Measurements from ENCODE around the gene CACNA2D1.

Gene CACNA2D1

DNA sequence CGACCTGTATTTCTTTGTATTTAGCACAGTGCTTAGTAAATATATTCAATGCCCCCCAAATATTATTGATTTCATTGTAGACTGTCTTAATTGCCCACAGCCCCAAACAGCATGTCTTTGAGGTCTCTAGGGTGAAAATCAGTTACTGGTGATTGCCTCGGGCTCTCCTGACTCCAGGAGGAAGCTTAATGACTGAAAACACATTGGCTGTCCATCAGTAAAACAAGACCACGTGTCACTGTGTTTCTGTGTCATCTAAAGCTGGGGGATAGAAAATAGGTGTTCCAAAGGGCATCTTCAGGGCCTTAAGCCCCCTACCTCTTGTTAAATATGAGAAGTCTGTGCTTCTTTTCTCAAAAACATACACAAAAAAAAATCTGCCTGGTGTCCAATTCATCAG is 67.9 kb downstream of the CACNA2D1 start:
- H3K4me3 ChIP-seq (ENCODE audit: low read length): no peak overlapping the region
- H2AFZ ChIP-seq (ENCODE audit: low read depth, low read length): no peak overlapping the region
- peaks cover 54% of the 10 kb centered on the region for H3K27me3 ChIP-seq (ENCODE audit: insufficient read depth, low read length)
- no peaks in the 10 kb centered on the region for H3K4me1 ChIP-seq (ENCODE audit: insufficient read depth, low read length)
- H3K9me3 ChIP-seq (ENCODE audit: low read length): no peaks in the 10 kb centered on the region
- H3K36me3 ChIP-seq (ENCODE audit: insufficient read depth, low read length): no peaks in the 10 kb centered on the region

DNA sequence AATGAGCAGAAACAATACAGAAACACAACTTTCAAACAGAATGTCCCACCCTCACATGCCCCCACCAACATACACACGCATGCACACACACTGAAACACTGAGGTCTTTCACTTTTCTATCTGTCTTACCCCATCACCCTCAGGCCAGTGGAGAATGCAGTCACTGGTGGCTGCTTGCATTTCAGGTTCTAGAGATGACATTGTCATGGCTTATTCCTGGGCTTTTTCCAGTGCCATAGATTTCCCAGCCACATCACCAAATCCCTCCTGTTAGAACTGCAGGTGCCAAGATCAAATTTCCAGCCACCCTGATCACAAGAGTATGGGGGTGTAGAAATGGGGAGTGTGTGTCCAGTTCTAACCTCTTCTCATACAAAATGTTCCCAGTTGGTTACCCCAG is 68.4 kb downstream of the CACNA2D1 start:
- Histone ChIP-seq H3K4me1 (ENCODE audit: insufficient read depth, low read length) (no peaks in the 10 kb centered on the region), H3K4me3 (ENCODE audit: low read length) (no peak overlapping the region), H2AFZ (ENCODE audit: low read depth, low read length) (no peak overlapping the region), H3K36me3 (ENCODE audit: insufficient read depth, low read length) (no peaks in the 10 kb centered on the region), H3K9me3 (ENCODE audit: low read length) (no peaks in the 10 kb centered on the region), H3K27me3 (ENCODE audit: insufficient read depth, low read length) (peaks cover 51% of the 10 kb centered on the region)

DNA sequence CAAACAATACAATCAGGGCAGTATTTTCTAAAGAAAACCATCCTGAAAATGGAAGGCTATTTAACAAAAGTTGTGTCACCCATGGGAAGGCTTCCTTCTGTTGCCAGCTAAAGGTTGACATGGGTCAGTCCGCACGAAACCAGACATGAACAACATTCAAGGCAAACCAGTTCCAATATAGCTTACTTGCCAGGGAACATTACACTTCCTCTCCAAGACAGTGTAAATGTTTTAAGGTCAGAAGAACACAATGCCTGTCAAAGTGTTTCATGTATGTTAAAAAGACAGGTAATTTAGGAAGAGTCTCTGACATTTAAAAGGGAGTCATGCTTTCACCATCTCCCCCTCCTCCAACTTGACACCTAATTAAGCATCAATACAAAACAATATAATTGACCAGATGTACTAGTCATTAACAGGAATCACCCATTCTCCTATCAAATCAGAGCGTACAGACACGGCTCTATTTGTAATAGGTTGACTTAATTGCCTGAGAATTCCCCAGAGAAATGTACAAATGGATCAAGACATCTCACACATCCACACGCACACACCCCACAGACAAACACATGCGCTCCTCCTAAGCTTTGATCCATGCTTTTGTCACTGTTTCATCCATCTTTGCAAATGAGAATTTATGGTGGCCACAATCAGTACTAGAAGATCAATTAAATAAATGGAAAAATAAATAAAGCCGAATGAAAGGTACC is 69.5 kb downstream of the CACNA2D1 start:
- Histone ChIP-seq H3K4me1 (ENCODE audit: insufficient read depth, low read length) (no peaks in the 10 kb centered on the region), H2AFZ (ENCODE audit: low read depth, low read length) (no peak overlapping the region), H3K4me3 (ENCODE audit: low read length) (no peak overlapping the region), H3K9me3 (ENCODE audit: low read length) (no peaks in the 10 kb centered on the region), H3K27me3 (ENCODE audit: insufficient read depth, low read length) (peaks cover 44% of the 10 kb centered on the region), H3K36me3 (ENCODE audit: insufficient read depth, low read length) (no peaks in the 10 kb centered on the region)

DNA sequence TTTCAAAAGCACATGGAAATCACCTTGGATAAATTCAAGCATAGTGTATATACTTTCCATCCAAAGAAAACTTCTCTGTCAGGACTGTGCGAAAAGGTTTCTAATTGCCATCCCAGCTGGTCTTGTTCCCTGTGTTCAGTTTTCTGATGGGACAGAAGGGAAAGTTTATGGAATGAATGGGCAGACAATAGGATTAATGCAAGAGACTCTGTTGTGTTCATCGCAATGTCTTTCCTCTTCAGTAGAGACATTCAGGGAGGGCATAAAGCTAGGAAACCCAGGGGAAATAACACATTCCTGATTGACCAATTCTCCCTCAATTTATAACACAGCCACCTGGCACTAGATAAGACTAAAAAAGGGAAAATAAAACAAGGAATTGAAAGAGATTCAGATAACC is 78.9 kb downstream of the CACNA2D1 start:
- no peaks in the 10 kb centered on the region for H3K9me3 ChIP-seq (ENCODE audit: low read length)
- H3K27me3 ChIP-seq (ENCODE audit: insufficient read depth, low read length): no peaks in the 10 kb centered on the region
- no peak overlapping the region for H2AFZ ChIP-seq (ENCODE audit: low read depth, low read length)
- H3K4me3 ChIP-seq (ENCODE audit: low read length): no peak overlapping the region
- H3K4me1 ChIP-seq (ENCODE audit: insufficient read depth, low read length): peaks cover 27% of the 10 kb centered on the region
- H3K36me3 ChIP-seq (ENCODE audit: insufficient read depth, low read length): no peaks in the 10 kb centered on the region

DNA sequence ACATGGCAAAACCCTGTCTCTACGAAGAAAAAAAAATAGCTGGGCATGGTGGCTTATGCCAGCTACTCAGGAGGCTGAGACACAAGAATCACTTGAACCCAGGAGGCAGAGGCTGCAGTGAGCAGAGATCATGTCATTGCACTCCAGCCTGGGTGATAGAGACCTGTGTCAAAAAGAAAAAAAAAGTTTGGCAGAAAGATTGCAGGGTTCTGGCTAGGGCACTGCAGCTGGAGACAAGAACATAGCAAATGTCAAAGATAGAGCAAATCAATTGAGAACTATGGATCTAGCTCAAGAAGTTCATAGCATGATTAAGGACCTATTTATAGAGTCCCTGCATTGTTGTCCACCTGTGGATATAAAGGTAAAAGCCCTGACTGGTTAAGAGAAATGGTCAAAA is 79.5 kb downstream of the CACNA2D1 start:
- Histone ChIP-seq H3K36me3 (ENCODE audit: insufficient read depth, low read length) (no peaks in the 10 kb centered on the region), H2AFZ (ENCODE audit: low read depth, low read length) (no peak overlapping the region), H3K9me3 (ENCODE audit: low read length) (no peaks in the 10 kb centered on the region), H3K4me1 (ENCODE audit: insufficient read depth, low read length) (peaks cover 27% of the 10 kb centered on the region), H3K27me3 (ENCODE audit: insufficient read depth, low read length) (no peaks in the 10 kb centered on the region), H3K4me3 (ENCODE audit: low read length) (no peak overlapping the region)

DNA sequence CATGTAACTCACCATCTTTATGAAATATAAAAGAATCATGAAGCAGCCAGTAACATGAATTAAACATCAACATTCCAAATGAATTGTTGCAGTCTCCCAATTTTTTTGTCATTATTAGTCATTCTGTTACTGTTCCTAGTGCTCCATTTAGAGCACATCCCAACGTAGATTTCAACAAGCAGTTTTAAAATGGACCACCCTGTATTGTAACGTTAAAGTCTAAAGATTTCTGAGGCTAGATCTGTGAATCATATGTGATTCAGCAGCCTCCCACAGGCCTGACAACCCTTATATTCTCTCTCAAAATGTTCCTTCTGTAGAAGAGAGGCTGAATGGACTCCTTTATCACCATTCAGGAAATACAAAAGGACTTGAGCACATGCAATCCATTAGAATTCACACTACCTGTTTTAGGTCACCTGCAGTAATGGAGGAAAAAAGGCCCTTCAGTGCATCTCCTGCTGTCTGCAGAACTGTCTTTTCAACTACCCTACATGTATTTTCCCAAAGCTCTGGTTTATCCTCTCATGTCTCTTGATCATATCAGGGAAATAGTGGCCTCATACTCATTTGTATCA is 81.4 kb downstream of the CACNA2D1 start:
- H3K9me3 ChIP-seq (ENCODE audit: low read length): no peaks in the 10 kb centered on the region
- H3K36me3 ChIP-seq (ENCODE audit: insufficient read depth, low read length): no peaks in the 10 kb centered on the region
- no peaks in the 10 kb centered on the region for H3K27me3 ChIP-seq (ENCODE audit: insufficient read depth, low read length)
- H2AFZ ChIP-seq (ENCODE audit: low read depth, low read length): no peak overlapping the region
- H3K4me3 ChIP-seq (ENCODE audit: low read length): no peak overlapping the region
- peaks cover 22% of the 10 kb centered on the region for H3K4me1 ChIP-seq (ENCODE audit: insufficient read depth, low read length)

DNA sequence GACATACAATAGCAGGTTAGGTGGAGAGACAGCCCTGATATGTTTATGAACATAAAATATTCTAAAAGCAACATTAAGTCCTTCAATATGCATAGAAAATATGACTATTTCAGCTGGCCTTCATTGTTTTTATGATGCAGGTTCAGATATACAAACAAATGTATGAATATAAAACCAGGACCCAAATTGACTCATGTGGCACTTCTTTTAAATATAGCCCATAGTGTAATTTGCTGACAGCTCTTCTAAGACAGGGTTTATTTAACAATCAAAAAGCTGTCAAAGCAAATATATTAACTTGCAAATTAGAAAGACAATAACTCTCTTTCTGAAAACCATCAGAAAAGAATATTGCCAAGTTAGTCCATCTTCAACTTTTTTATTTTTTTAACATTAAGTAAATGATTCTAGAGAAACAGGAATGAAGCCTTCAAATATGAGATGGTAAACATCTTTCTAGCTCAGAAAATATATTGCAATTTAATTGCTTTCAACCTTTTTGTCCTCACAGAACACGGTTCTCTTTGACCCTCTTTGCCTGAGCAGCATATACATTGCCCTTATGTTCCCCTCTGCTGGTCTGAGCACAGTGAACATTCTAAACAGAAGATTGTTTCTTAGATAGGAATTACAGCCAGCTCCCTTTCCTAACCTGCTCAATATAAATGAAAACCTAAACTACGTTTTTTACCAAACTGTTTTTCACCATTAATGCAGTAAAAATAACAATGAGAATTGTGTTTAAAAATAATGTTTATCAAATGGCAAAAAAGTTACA is 82.8 kb downstream of the CACNA2D1 start:
- H3K36me3 ChIP-seq (ENCODE audit: insufficient read depth, low read length): no peaks in the 10 kb centered on the region
- H3K27me3 ChIP-seq (ENCODE audit: insufficient read depth, low read length): no peaks in the 10 kb centered on the region
- peaks cover 15% of the 10 kb centered on the region for H3K4me1 ChIP-seq (ENCODE audit: insufficient read depth, low read length)
- no peaks in the 10 kb centered on the region for H3K9me3 ChIP-seq (ENCODE audit: low read length)
- no peak overlapping the region for H2AFZ ChIP-seq (ENCODE audit: low read depth, low read length)
- H3K4me3 ChIP-seq (ENCODE audit: low read length): no peak overlapping the region

DNA sequence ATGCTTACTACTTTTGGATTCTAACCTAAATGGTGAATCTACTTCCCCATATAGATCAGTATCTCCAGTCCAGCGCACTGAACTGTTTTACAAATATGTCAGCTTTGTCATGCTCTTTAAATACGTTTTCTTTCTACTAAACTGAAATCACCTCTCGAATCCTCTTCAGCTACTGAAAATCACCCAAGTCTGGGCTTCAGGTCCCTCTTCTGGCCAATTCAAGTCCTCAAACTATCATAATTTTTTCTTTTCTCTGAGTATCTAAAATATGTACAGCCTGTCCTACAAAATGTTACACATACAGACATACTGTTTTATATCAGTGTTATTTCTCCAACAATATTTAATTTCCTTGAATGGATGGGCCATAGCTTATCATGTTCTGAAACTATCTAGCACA is 84.2 kb downstream of the CACNA2D1 start:
- Histone ChIP-seq H3K4me1 (ENCODE audit: insufficient read depth, low read length) (peaks cover 11% of the 10 kb centered on the region), H3K9me3 (ENCODE audit: low read length) (no peaks in the 10 kb centered on the region), H2AFZ (ENCODE audit: low read depth, low read length) (no peak overlapping the region), H3K4me3 (ENCODE audit: low read length) (no peak overlapping the region), H3K36me3 (ENCODE audit: insufficient read depth, low read length) (no peaks in the 10 kb centered on the region), H3K27me3 (ENCODE audit: insufficient read depth, low read length) (no peaks in the 10 kb centered on the region)

DNA sequence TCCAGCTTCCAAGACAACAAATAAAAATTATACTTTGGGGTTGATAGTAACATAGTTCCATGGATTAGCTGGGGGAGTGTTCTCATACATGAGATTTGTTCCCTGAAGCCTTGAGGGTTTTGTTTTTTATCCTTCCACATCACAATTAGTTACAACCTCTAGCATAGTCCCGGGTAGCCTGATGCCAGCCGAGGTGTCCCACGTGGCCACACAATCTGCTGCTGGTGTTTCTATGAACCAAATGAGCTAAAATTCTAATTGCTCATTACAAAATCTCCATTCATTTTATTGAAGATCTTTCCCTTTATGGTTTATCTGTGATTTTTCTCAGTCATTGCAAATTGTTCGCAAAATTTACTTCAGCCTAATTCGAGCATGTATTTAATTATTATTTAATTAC is 84.7 kb downstream of the CACNA2D1 start:
- no peaks in the 10 kb centered on the region for H3K27me3 ChIP-seq (ENCODE audit: insufficient read depth, low read length)
- H3K36me3 ChIP-seq (ENCODE audit: insufficient read depth, low read length): no peaks in the 10 kb centered on the region
- H2AFZ ChIP-seq (ENCODE audit: low read depth, low read length): no peak overlapping the region
- H3K4me3 ChIP-seq (ENCODE audit: low read length): no peak overlapping the region
- peaks cover 9% of the 10 kb centered on the region for H3K4me1 ChIP-seq (ENCODE audit: insufficient read depth, low read length)
- H3K9me3 ChIP-seq (ENCODE audit: low read length): no peaks in the 10 kb centered on the region

DNA sequence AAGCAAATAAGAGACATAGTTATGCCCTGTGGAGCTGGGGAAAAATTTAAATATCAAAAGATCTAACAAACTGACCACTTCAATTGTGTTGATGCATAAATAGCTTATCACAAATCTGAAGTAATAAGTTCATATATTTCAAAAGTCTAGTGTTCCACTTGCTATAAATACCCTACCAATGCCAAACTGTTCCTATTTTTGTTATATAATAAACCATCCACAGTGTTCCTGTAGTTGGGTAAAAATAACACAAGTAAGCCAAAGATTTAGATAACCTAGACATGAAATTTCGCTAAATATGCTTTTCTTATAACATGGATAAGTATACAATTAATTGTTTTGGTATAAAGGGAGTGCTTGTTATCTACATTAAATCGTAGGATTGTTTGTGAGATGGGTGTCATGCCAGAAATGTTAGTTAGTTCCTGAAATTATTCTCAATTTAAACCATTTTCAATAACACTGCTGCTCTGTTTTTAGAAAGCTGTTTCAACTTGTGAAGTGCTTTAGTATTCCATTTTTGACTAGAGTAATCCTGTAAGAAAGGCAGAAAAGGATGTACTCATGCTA is 85.5 kb downstream of the CACNA2D1 start:
- no peaks in the 10 kb centered on the region for H3K27me3 ChIP-seq (ENCODE audit: insufficient read depth, low read length)
- no peaks in the 10 kb centered on the region for H3K9me3 ChIP-seq (ENCODE audit: low read length)
- no peak overlapping the region for H3K4me3 ChIP-seq (ENCODE audit: low read length)
- no peak overlapping the region for H2AFZ ChIP-seq (ENCODE audit: low read depth, low read length)
- no peaks in the 10 kb centered on the region for H3K36me3 ChIP-seq (ENCODE audit: insufficient read depth, low read length)
- H3K4me1 ChIP-seq (ENCODE audit: insufficient read depth, low read length): peaks cover 9% of the 10 kb centered on the region

DNA sequence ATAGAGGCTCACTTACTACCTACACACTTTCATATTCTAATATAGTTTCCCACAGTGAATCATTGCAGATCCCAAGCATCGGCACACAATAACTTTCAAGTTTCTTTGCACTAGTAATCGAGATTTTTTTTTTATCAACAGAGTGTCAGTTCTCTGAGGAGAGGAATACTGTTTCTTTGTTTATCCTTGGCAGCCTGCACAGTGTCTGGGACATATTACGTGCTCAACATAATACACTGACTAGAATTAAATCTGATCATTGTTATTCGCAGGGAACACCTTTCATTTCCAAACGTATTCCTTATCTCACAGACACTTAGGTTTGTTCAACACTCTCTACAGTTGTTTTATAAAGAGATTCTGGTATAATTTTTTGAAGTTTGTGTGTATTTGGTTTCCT is 95.3 kb downstream of the CACNA2D1 start:
- H3K4me3 ChIP-seq (ENCODE audit: low read length): no peak overlapping the region
- no peaks in the 10 kb centered on the region for H3K9me3 ChIP-seq (ENCODE audit: low read length)
- no peaks in the 10 kb centered on the region for H3K27me3 ChIP-seq (ENCODE audit: insufficient read depth, low read length)
- no peaks in the 10 kb centered on the region for H3K4me1 ChIP-seq (ENCODE audit: insufficient read depth, low read length)
- no peak overlapping the region for H2AFZ ChIP-seq (ENCODE audit: low read depth, low read length)
- H3K36me3 ChIP-seq (ENCODE audit: insufficient read depth, low read length): no peaks in the 10 kb centered on the region

DNA sequence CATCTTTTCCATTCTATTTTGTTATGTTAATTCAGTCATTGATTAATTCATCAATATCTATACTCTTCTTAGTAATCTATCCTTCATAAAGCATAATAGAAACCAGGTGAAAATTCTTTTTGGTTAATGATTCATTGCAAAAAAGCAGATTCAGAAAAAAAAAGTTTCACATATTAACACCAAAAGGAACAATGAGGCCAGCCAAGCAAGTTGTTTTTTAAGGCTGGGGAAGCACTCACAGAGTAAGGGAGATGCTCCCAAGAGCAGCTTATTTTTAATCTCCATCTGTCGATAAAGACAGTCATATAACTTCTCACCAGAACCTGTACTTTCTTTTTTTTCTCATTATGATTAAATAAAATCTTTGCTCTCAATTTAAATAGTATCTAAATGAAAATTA is 95.8 kb downstream of the CACNA2D1 start:
- Histone ChIP-seq H3K4me3 (ENCODE audit: low read length) (no peak overlapping the region), H2AFZ (ENCODE audit: low read depth, low read length) (no peak overlapping the region), H3K9me3 (ENCODE audit: low read length) (no peaks in the 10 kb centered on the region), H3K36me3 (ENCODE audit: insufficient read depth, low read length) (no peaks in the 10 kb centered on the region), H3K27me3 (ENCODE audit: insufficient read depth, low read length) (no peaks in the 10 kb centered on the region), H3K4me1 (ENCODE audit: insufficient read depth, low read length) (no peaks in the 10 kb centered on the region)

DNA sequence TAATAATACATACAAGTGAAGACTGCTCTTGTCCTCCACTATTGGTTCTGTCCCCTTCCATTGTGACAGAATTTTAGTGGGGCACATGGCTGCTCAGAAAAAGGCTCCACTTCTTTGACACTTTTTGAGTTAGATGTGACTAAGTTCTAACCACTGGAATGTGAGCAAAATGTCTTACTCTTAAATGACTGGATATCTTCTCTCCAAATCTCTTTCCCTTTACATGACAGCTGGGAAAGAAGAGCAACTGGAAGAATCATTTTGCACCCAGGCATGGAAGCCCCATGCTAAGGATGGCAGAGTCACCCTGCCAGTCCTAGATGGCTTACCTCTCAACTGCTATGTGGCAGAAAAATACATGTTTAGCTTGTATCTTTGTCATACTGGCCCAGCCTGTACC is 97.7 kb downstream of the CACNA2D1 start:
- no peak overlapping the region for H2AFZ ChIP-seq (ENCODE audit: low read depth, low read length)
- H3K27me3 ChIP-seq (ENCODE audit: insufficient read depth, low read length): no peaks in the 10 kb centered on the region
- no peaks in the 10 kb centered on the region for H3K4me1 ChIP-seq (ENCODE audit: insufficient read depth, low read length)
- H3K36me3 ChIP-seq (ENCODE audit: insufficient read depth, low read length): no peaks in the 10 kb centered on the region
- H3K4me3 ChIP-seq (ENCODE audit: low read length): no peak overlapping the region
- no peaks in the 10 kb centered on the region for H3K9me3 ChIP-seq (ENCODE audit: low read length)

All from neuron (in vitro differentiated cells).